ENCODE results near the gene MRPS7.
"Not testable (repeated sequence)": the region's sequence is repeated elsewhere in the genome, so short reads cannot be mapped to it uniquely, and the experiment has no call there.

The MRPS7 gene

GRCh38 chr17:75292810-75293448 is 31.2 kb downstream of the MRPS7 start:
- H3K27me3 ChIP-seq (ENCODE audit: low read depth); H3K9me3 ChIP-seq; H3K4me1 ChIP-seq; DNase-seq (ENCODE audit: low spot score in 2 of 2); H3K36me3 ChIP-seq (replicated peaks); in situ Hi-C loops (cut with MboI; ENCODE audit: low sequenced_read_pairs); H3K4me3 ChIP-seq: not testable (repeated sequence)

- no peaks in the 10 kb centered on the region for H3K36me3 ChIP-seq (replicated peaks)
- no peak overlapping the region for H3K4me3 ChIP-seq
- DNase-seq (ENCODE audit: low spot score in 2 of 2) = no peak
- in situ Hi-C loops (cut with MboI; ENCODE audit: low sequenced_read_pairs) = no loop called here
- H3K9me3 ChIP-seq = no peaks in the 10 kb centered on the region
- no peaks in the 10 kb centered on the region for H3K27me3 ChIP-seq (ENCODE audit: low read depth)
- H3K4me1 ChIP-seq = no peaks in the 10 kb centered on the region
These were observed 33.8 kb downstream of the MRPS7 start for GRCh38 chr17:75295201-75296158.

DNA sequence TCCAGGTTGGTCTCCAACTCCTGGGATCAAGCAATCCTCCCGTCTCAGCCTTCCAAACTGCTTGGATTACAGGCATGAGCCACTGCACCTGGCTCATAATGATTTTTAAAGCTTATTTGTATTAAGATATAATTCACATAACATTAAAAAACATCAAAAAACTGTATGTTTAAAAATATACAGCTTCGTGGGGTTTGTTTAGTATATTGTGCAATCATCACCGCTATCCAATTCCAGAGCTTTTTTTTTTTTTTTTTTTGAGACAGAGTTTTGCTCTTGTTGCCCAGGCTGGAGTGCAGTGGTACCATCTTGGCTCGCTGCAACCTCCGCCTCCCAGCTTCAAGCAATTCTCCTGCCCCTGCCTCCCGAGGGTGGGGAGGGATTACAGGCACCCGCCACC is 38.6 kb downstream of the MRPS7 start:
- in situ Hi-C loops (cut with MboI; ENCODE audit: low sequenced_read_pairs) = no loop called here
- Histone ChIP-seq H3K27me3 (ENCODE audit: low read depth) (no peaks in the 10 kb centered on the region), H3K4me1 (no peaks in the 10 kb centered on the region), H3K9me3 (no peaks in the 10 kb centered on the region), H3K4me3 (no peak overlapping the region), H3K36me3 (replicated peaks) (no peaks in the 10 kb centered on the region)
- DNase-seq (ENCODE audit: low spot score in 2 of 2) = no peak

- no peaks in the 10 kb centered on the region for H3K4me1 ChIP-seq
- in situ Hi-C loops (cut with MboI; ENCODE audit: low sequenced_read_pairs) = no loop called here
- DNase-seq (ENCODE audit: low spot score in 2 of 2) = no peak
- no peak overlapping the region for H3K4me3 ChIP-seq
- no peaks in the 10 kb centered on the region for H3K27me3 ChIP-seq (ENCODE audit: low read depth)
- H3K9me3 ChIP-seq = no peaks in the 10 kb centered on the region
- no peaks in the 10 kb centered on the region for H3K36me3 ChIP-seq (replicated peaks)
These were observed 39.4 kb downstream of the MRPS7 start for GRCh38 chr17:75301049-75301448.

GRCh38 chr17:75301502-75302206 is 40.0 kb downstream of the MRPS7 start:
- DNase-seq (ENCODE audit: low spot score in 2 of 2) = no peak
- no peaks in the 10 kb centered on the region for H3K4me1 ChIP-seq
- H3K27me3 ChIP-seq (ENCODE audit: low read depth) = no peaks in the 10 kb centered on the region
- H3K4me3 ChIP-seq = no peak overlapping the region
- H3K36me3 ChIP-seq (replicated peaks) = no peaks in the 10 kb centered on the region
- in situ Hi-C loops (cut with MboI; ENCODE audit: low sequenced_read_pairs) = no loop called here
- no peaks in the 10 kb centered on the region for H3K9me3 ChIP-seq

DNA sequence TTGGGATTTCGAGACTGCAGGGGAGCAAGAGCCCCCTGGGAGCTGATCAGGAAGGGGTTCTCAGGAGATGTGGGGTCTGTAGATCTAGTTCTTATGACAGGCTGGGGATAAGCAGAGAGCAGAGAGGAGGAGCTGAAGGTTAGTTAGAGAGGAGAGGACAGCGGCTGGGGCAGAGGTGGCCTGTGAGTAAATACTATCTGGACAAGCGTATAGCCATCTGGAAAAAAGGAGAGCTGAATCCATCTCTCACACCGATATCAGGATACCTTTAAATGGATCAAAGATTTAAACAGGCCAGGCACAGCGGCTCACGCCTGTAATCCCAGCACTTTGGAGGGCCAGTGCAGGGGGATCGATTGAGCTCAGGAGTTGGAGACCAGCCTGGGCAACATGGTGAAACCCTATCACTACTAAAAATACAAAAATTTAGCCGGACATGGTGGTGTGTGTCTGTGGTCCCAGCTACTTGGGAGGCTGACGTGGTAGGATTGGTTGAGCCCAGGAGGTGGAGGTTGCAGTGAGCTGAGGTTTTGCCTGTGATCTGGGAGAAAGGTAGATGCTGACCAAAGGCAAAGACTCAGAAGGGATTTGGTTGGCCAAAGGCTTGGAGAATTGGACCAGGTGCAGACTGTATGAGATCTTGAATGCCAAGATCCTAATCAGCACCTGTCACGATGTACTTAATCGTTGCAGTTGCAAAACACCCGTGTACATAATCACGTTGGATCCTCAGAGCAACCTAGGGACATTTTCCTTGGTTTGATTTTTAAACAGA is 46.5 kb downstream of the MRPS7 start:
- in situ Hi-C loops (cut with MboI; ENCODE audit: low sequenced_read_pairs) = no loop called here
- Histone ChIP-seq H3K4me3 (no peak overlapping the region), H3K36me3 (replicated peaks) (no peaks in the 10 kb centered on the region), H3K9me3 (no peaks in the 10 kb centered on the region), H3K4me1 (no peaks in the 10 kb centered on the region), H3K27me3 (ENCODE audit: low read depth) (no peaks in the 10 kb centered on the region)
- no peak for DNase-seq (ENCODE audit: low spot score in 2 of 2)

DNA sequence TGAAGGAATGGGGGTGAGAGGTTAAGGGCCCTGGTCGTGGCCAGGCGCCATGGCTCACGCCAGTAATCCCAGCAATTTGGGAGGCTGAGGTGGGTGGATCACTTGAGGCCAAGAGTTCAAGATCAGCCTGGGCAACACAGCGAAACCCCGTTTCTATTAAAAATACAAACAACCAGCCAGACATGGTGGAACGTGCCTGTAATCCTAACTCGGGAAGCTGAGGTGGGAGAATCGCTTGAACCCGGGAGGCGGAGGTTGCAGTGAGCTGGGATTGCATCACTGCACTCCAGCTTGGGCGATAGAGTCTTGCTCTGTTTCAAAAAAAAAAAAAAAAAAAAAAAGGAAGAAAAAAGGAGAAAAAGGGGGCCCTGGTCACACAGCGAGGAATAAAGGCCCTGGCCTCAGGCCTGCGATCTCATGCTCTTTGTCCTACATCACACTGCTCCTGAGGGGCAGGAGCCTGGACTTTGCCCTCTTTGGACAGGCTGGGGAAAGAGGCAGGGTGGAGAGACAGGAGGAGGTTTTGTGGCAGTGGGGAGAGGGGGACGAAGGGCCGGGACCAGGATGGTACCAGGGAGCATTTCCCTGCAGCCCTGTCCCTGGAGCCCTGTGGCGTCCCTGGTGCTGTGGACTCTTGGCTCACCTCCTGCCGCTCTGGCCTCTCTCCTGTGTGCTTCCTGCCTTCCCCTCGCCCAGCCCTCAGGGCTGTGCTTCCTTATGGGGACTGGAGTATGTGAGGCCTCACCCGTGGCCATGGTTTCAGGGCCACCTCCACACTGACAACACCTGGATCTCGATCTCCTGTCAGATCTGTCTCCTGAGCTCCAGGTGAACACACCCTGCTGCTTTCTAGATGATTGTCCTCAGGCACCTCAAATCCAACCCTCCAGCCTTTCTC is 47.3 kb downstream of the MRPS7 start:
- Histone ChIP-seq H3K36me3 (replicated peaks) (no peaks in the 10 kb centered on the region), H3K4me3 (no peak overlapping the region), H3K27me3 (ENCODE audit: low read depth) (no peaks in the 10 kb centered on the region), H3K9me3 (no peaks in the 10 kb centered on the region), H3K4me1 (no peaks in the 10 kb centered on the region)
- in situ Hi-C loops (cut with MboI; ENCODE audit: low sequenced_read_pairs) = no loop called here
- no peak for DNase-seq (ENCODE audit: low spot score in 2 of 2)

GRCh38 chr17:75313941-75314551 is 52.4 kb downstream of the MRPS7 start:
- Histone ChIP-seq H3K27me3 (ENCODE audit: low read depth) (no peaks in the 10 kb centered on the region), H3K4me1 (no peaks in the 10 kb centered on the region), H3K9me3 (no peaks in the 10 kb centered on the region), H3K4me3 (no peak overlapping the region), H3K36me3 (replicated peaks) (no peaks in the 10 kb centered on the region; the same call in 1 of the 2 replicates)
- no peak for DNase-seq (ENCODE audit: low spot score in 2 of 2)
- in situ Hi-C loops (cut with MboI; ENCODE audit: low sequenced_read_pairs) = no loop called here

DNA sequence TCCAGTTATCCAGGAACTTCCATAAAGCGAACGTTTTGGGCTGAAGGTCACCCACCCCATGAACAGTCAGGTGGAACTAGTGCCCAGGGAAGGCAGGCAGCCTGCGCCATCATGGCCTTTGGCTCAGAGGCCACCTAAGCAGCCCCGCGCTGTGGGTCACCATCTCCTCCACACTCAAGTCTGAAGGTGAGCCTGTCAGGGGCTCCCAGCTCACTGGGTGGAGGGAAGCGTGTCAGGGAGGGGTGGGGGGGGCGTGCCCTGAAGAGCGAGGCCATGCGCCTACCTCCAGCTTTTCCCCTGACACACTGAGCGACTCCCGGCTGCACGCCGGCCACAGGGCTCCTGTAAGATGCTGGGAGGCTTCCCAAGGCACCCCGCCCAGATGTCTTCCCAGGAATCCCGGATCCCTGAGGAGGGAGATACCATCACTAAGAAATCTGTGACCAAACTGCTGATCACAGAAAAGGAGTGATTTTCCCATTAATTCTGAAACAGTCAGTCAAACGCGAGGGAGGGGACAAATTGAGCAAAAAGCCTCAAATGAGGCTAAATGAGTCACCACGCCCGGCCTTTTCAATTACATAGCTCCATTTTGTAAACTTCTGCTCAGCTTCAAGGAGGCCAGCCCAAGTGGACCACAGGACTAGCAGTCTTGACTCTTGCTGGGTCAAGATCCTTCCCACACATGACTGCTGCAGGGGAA is 54.0 kb downstream of the MRPS7 start:
- no peak for DNase-seq (ENCODE audit: low spot score in 2 of 2)
- in situ Hi-C loops (cut with MboI; ENCODE audit: low sequenced_read_pairs) = no loop called here
- H3K27me3 ChIP-seq (ENCODE audit: low read depth) = no peaks in the 10 kb centered on the region
- peaks cover 12% of the 10 kb centered on the region for H3K36me3 ChIP-seq (replicated peaks)
- no peaks in the 10 kb centered on the region for H3K9me3 ChIP-seq
- no peaks in the 10 kb centered on the region for H3K4me1 ChIP-seq
- no peak overlapping the region for H3K4me3 ChIP-seq
